ENCODE results near the gene LZTR1.
"Not testable (repeated sequence)": the region's sequence is repeated elsewhere in the genome, so short reads cannot be mapped to it uniquely, and the experiment has no call there.

LZTR1 gene

DNA sequence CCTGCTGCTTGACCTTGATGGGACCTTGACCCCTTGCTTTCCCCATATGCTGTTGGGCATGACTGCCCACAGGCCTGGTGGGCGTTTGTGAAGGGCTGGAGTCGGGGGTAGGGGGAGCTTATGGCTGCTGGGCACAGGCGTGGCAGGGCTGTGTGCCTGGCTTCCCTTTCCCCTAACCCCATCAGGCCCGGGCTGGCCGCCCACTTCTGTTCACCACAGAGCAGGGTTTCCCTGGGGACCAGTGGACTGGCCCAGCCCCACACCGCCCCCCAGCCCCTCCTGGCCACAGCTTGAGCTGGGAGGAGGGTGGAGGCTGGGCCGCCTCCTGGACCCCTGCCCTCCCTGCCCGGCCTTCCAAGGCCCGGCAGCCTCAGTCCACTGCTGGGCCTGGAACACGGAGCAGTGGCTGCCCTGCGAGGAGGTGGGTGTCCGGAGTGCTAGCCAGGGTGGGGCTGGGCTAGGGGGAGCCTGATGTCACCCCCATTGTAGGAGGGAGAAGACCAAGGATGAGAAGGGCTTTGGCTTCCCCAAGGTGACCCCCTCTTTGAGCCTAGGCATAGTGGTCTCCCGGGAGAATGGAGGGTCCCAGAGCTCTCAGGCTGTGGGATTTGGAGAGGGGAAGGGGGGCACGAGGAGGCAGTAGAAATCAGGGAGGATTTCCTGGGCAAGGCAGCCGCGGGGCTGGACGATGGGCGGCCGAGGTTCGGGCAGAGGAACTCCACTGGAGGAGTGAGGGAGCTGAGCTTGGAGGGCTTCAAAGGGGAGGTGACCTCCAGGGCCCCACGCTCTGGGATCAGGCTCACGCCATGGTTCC is 15.0 kb upstream of the LZTR1 start, which contains the start of gene AIFM3:
Gene AIFM3 (plus strand): TSS at position 373 of the 814 bp plus-strand sequence. CDS start 690 bp downstream, outside the sequence.
- no peak for DNase-seq

DNA sequence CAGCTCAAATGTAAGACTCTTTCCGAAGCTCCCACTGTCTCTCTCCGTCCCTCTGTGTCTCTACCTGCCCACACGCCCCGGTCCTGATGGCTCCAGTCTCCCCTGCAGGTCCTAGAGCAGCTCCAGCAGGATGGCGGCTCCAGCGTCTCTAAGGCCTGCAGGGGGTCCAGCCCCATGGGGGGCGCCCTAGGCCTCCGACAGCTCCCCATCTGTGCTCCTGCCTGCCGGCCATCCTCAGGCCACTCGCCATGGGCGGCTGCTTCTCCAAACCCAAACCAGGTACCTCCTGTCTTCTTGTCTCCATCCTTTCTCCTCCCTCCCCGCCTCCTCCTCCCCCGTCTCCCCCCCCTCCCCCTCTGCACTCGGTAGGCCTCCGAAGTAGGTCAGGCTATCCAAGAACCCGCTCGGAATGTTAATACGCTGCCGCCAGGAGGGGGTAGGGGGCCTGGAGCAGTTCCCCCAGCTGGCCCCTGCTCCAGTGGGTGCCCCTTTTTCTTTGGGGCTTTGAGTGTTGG is 14.3 kb upstream of the LZTR1 start:
- no peak for DNase-seq

DNA sequence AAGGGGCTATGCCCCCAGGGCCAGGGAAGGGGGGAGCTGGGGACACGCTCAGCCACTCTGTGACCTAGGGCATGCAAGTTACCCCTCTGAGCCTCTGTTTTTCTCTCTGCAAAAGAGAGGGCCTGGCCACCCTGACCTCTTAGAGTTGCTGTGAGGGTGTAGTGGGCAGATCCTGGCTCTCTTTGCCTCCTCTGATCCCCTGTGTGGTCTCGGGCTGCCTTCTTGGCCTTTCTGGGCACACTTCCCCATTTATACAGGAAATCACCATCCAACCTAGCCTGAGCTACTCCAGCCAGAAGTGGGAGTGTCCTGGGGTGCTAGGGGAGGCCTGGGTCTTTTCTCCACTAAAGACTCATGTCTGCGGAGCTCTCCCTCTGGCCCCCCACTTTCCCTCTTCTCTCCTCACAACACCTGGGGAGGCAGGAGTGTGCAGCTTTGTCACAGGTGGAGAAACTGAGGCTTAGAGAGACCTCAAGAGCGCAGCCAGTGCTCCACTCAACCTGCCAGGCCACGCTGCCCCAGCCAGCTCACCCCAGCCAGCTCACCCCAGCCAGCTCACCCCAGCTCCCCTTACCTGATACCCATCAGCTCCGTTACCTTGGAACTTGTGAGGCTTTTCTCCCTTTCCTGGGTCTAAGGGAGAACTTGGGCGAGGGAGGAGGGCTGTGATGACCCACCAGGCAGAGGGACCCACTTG is 13.7 kb upstream of the LZTR1 start:
- DNase-seq = no peak

DNA sequence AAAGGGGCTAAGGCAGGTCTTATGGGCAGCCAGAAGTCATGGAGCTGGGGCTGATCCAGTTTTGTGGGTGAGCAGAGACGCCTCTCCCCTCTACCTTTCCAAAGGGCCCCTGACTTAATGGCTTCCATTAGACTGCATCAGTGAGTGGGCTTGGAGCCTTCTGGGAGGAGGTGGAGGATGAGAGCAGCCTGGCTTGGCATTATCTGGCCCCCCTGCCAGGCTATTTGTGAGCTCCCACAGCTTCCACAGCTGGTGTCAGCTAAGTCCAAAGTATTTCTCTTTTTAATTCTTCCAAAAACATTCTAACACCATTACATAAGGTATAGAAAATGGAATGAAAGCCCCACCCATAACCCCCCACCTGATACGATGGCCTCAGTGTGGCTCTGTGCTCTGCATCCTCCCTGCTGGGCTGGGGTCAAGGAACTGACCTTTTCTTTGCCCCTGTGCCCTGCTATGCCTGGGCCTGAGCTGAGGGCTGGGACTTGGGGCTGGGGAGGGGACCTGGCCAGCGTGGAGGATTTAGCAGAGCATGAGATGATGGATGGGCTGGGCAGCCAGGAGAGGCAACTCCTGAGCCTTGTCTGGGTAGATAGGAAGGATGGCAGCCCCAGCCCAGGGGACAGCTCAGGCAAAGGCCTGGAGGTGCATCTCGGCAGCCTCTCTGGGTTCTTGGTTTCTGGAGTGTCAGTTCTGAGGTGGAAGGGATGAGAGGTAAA is 11.0 kb upstream of the LZTR1 start:
- DNase-seq = no peak

DNA sequence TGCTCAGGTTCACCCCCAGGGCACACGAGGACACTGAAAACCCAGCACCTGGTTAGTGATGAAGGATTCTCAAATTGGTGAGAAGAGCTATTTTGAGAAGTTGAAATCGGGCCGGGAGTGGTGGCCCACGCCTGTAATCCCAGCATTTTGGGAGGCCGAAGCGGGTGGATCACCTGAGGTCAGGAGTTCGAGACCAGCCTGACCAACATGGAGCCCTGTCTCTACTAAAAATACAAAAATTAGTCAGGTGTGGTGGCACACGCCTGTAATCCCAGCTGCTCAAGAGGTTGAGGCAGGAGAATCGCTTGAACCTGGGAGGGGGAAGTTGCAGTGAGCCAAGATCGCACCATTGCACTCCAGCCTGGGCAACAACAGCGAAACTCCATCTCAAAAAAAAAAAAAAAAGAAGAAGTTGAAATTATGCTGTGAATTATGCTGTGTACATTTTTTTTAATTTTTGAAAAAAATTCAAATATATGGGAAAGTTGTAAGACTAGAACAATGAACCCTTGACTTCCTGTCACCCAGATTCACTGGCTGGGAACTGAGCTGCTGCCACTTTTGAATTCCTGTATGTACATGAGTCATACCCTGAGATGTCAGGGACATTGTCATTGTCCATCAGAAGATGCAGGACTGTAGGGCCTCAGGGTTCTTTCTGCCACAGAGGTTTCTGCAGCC is 9.9 kb upstream of the LZTR1 start:
- not testable (repeated sequence) for DNase-seq

DNA sequence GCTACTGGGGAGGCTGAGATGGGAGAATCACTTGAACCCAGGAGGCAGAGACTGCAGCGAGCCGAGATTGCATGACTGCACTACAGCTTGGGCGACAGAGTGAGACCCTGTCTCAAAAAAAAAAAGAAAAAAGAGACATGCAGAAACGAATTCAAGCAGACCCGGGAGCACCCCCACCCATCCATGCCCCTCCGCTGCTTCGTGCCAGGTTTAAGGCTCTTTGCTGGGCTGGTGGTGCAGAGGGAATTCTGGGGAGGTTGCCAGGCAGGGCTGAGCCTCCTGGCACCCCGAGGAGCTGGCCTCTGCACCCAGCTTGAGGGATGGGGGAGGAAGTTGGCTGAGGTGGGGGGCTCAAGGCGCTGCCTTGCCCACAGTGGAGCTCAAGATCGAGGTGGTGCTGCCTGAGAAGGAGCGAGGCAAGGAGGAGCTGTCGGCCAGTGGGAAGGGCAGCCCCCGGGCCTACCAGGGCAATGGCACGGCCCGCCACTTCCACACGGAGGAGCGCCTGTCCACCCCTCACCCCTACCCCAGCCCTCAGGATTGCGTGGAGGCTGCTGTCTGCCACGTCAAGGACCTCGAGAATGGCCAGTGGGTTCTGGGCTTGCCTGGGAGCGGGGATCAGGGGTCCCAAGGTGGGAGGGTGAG is 9.0 kb upstream of the LZTR1 start:
- no peak for DNase-seq

DNA sequence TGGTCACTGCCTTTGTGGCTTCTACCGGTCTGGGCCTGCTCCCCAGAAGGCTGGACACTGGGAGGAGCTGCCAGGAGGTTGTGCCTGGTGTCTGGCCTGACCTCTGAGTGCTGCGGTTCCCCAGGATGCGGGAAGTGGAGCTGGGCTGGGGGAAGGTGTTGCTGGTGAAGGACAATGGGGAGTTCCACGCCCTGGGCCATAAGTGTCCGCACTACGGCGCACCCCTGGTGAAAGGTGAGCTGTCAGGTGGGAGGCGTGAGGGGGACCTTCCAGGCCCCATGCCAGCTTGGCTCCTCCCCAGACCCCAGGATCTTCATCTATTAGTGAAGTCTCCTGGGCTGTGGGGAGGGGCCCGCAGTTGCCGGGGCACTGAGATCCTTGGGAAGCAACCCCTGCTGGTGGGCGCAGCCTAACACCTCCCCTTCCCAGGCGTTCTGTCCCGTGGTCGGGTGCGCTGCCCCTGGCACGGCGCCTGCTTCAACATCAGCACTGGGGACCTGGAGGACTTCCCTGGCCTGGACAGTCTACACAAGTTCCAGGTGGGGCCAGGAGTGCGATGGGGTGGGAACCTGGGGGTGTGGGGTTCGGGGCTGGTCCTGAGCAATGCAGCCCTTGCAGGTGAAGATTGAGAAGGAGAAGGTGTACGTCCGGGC is 8.3 kb upstream of the LZTR1 start:
- no peak for DNase-seq

DNA sequence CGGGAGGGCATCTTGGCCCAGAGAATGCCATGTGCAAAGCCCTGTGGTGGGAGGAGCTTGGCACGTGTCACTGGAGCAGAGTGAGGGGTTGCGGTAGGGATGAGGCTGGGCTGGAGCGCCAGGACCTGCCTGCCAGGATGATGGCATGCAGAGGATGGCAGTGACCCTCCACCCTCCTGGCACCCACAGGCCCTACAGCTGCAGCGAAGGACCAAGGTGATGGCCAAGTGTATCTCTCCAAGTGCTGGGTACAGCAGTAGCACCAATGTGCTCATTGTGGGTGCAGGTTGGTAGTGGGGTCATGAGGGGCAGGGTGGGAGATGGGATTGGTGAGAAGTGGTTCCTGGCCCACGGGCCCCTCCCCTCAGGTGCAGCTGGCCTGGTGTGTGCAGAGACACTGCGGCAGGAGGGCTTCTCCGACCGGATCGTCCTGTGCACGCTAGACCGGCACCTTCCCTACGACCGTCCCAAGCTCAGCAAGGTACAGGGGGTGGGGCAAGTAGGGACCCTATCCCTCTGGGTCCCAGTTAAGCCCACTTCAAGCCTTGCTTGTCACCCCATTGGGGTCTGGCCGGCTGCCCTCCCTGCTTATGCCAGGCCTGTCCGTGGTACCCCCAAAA is 7.7 kb upstream of the LZTR1 start:
- no peak for DNase-seq

DNA sequence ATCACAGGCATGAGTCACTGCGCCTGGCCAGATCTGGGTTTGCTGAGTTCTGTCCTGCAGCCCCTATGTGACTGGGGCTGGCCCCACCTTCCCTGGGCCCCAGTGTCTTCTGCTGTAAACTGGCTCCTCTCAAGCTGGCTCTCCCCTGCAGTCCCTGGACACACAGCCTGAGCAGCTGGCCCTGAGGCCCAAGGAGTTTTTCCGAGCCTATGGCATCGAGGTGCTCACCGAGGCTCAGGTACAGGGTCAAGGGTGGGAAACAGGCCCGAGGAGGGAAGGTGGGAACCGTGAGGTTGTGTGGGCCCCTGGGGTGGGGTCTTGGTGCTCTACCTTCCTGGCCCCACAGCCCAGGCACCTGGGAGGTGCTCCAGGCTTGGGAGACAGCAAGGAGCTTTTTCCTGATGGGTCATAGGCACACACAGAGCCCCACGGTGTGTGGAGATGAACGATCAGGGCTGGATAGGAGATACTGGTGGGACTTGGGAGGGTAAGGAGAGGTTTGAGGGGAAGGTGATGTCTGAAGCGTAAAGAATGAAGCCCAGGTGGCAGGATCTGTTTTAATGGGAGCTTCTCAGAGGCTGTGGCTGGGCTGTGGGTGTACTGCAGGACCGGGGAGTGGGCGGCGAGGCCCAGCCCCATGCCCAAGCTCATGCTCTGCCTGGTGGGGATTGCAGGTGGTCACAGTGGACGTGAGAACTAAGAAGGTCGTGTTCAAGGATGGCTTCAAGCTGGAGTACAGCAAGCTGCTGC is 6.4 kb upstream of the LZTR1 start:
- DNase-seq = no peak

DNA sequence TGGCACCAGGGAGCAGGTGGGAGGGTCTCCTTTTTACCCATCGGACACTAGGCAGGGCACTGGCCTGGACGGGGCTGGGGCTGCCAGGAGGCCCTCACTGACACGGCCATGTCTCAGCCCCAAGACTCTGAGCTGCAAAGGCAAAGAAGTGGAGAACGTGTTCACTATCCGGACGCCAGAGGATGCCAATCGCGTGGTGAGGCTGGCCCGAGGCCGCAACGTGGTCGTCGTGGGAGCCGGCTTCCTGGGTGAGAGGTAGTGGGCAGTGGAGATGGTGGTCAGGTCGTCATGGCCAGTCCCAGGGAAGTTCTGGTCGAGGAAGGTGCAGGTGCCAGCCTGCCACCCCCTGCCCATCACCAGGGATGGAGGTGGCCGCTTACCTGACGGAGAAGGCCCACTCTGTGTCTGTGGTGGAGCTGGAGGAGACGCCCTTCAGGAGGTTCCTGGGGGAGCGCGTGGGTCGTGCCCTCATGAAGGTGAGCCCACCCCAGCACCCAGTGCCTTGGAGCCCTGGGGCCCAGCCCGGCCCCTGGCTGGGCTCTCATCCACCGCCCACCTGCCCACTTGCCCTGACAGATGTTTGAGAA is 5.7 kb upstream of the LZTR1 start:
- no peak for DNase-seq

DNA sequence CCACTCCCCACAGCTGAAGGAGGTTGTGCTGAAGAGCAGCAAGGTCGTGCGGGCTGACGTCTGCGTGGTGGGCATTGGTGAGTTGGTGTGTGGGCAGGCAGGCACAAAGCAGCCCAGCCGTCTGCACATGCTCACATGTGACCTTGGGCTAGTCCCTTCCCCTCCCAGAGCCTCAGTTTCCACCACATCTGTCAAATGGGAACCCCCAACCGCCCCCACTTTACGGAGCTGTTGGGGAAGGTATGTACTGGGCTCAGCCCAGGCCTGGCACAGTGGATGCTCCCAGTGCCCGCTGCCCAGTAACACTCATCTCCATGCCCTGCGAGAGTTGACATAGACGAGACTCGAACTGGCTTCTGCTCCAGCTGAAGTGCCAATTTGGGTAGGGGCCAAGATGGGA is 5.1 kb upstream of the LZTR1 start:
- DNase-seq = no peak

DNA sequence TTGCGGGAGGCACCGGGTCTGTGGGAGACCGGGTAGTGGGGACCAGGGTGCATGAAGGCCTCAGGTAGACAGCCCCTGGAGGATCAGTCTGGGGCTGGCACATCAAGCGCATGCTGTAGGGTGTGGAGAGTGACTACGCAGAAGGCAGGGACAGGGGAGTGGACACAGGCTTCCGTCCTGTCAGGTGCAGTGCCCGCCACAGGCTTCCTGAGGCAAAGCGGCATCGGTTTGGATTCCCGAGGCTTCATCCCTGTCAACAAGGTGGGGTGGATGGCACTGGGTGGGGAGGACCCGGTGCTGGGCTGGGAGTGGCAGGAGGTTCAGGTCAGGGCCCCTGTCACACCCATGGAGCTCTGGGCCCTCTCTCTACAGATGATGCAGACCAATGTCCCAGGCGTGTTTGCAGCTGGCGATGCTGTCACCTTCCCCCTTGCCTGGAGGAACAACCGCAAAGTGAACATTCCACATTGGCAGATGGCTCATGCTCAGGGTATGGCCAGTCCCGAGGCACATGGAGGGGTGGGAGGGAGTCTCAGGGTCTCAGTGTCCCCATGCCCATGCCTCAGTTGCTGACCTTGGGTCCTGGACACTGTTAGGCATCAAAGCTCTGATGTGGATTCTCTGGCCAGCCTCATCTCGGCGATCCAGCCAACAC is 4.5 kb upstream of the LZTR1 start:
- no peak for DNase-seq

DNA sequence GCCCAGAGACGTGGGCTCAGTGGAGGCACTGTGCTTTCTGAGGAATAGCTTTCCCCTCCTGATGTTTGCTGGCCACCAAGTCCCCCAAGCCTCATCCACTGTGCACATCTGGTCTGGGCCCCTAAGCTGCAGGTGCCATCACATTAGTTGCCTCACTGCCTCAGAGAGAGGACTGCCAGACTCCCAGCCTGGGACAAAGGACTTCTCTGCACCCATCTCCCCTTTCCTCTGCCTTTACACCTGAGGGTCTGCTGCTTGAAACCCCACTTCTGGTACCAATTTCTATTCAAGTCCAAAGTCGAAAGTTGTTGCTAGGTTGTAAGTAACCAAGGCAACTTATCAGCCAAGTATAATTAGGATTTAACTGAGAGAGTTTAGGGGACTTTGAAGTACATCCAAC is 3.7 kb upstream of the LZTR1 start:
- DNase-seq = no peak

DNA sequence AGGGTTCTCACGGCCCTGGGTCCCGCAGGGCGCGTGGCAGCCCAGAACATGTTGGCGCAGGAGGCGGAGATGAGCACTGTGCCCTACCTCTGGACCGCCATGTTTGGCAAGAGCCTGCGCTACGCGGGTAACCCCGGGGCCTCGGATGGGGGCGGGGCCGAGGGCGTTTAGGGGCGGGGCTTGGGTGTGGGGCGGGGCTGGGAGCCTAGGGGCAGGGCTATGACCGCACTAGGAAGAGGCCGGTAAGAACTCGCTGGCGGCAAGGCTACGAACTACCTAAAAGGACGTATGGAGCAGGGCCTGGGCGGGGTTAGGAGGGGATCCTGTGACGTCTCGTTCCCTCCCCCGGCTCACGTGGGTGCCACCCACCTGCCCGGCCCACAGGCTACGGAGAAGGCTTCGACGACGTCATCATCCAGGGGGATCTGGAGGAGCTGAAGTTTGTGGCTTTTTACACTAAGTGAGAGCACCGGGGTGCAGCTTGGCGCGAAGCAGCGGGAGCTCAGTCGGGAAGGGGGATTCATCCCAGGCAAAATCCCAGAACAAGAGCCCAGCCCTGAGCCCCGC is 2.8 kb upstream of the LZTR1 start:
- DNase-seq = peak; percentile 33

DNA sequence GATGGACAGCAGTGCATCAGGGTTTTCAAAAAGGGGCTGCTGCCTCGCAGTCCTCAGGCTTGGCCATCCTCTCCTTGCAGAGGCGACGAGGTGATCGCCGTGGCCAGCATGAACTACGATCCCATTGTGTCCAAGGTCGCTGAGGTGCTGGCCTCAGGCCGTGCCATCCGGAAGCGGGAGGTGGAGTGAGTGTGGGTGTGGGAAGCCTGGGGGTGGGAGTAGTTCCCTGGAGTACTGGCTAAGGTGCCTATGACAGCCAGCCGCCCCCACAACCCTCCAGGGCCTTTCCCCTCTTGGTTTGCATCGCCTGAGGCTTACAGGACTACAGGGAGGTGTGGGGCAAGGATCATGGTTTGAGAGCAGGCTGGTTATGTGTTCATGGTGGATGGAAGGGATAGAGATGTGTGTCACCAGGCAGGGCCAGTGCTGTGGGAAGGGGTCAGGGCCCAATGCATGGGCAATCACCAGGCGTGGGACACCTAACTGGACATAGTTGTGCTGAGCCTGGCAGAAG is 2.1 kb upstream of the LZTR1 start:
- DNase-seq = no peak

DNA sequence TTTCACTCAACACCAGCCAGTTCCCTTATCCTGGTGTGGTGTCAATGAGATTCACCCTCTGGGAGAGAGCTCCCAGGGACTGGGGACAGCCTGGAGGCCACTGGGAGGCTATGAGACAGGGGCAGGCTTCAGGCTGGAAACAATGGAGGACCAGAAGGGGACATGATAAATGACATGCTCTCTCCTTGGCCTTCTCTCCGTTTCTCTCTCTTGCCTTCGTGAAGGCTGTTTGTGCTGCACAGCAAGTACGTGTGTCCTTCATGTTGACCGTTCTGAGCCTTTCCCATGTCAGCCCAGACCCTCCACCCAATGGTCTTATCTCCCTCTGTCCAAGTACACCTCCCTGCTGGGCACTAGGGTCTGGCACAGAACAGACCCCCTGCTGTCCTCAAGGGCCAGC is 1.6 kb upstream of the LZTR1 start:
- DNase-seq = no peak

DNA sequence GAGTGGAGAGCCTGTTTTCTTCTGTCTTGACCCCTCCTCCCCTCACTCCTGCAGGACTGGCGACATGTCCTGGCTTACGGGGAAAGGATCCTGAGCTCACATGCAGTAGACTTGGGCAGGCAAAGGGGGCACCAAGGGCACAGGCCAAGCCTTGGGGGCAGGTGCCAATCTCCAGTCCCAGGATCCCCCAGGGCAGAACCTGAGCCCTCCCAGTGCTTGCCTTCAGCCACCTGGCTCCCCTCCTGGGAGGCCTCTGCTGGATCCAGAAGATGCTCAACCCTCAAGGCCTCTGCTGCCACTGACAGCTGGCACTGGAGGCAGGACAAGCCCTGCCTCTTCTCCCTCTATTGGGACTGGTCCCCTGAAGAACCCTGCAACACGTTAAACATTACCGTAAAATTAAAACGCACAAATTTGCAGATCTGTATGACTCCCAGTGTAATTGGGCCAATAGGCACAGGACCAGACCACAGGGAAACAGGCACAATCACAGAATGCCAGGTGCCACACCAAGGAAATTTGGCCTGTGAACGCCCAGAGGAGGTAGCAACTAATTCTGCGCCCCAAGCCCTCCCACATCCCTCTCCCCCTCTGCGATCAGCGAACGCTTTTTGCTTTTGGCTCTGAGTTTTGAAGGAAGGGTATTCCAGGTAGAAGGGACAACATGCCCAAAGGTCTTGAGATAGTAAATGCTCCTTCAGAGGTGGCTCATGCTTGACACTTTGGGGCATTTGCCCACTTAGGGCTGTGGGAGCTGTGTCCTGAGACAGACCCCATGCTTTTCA is 967 bp upstream of the LZTR1 start:
- DNase-seq = no peak

DNA sequence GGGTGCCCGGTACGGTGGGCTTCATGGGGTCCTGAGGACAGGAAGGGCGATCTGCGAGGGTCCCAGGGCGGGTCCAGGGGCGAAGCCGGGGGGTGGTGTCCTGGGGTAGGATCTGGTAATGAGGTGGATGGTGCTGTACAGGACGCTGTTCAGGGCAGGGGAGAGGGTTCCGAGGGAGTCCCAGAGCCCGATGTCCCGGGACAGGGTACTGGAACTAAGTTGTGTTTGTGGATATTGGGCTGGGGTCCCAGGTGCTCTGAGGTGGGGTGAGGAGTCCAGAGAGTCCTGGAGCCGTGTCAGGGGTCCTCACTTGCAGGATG is 426 bp downstream of the LZTR1 start:
- DNase-seq = no peak
